Endothelial cell of umbilical vein (primary cell): ENCODE measurements around the gene ACO2. TPM values are rescaled to one million over a fixed set of nuclear protein-coding genes. Genes with fewer than 3 reads are reported as not detected.

Experiments
- BruUV-seq: library from RNA; stranded (reverse); fragments of 400-500 nt; replicated peaks from 2 replicates; lab custom pipeline; 2021; lab: Mats Ljungman, UMichigan
- CTCF ChIA-PET: fragments of 300-600, 350-600 bp; sonication (Branson Sonifier 250); formaldehyde crosslinking; loops from one replicate; lab custom pipeline; 2021; ENCODE audit warnings: antibody characterized with exemption, inconsistent platforms; lab: Charles Lee
- POLR2A ChIA-PET: fragments of 300-600, 350-600 bp; sonication (Branson Sonifier 250); formaldehyde crosslinking; loops from one replicate; lab custom pipeline; 2021; ENCODE audit warnings: antibody characterized with exemption, inconsistent platforms; lab: Charles Lee
- DNase-seq: peaks from one replicate; pipeline ENCODE4 v3.0.0-alpha.2; 2011; ENCODE audit warnings: low read depth, low spot score
- FAIRE-seq: peaks from 2 replicates; lab custom pipeline; 2011; peaks lifted over from hg19 to GRCh38; lab: Jason Lieb, UNC
- H2AFZ ChIP-seq: 2 replicates; pipeline ENCODE4 v1.6.0; 2012; ENCODE audit warnings: low read depth, low read length, control low read depth, inconsistent platforms
- H3K27ac ChIP-seq: 2 replicates; pipeline ENCODE4 v1.5.1; 2011; ENCODE audit warnings: low read depth, mild to moderate bottlenecking, control low read depth, low read length, moderate library complexity; ENCODE audit not compliant: insufficient read depth
- H3K27me3 ChIP-seq, 2 experiments: 2 replicates each; pipeline versions ENCODE4 v1.6.0 to v1.6.1; 2011; ENCODE audit warnings: low read length in 2 of 2, mixed read lengths in 1 of 2; ENCODE audit not compliant: control insufficient read depth in 2 of 2, insufficient read depth in 2 of 2
- H3K36me3 ChIP-seq, 2 experiments: 2 replicates in 1 of 2; 3 replicates in 1 of 2; pipeline ENCODE4 v1.5.1; 2011; ENCODE audit warnings: low read length in 2 of 2, mild to moderate bottlenecking in 1 of 2, moderate library complexity in 1 of 2; ENCODE audit not compliant: control insufficient read depth in 2 of 2, insufficient read depth in 2 of 2; ENCODE audit errors: extremely low read depth in 1 of 2
- H3K4me1 ChIP-seq: 3 replicates; pipeline ENCODE4 v1.5.1; 2011; ENCODE audit warnings: mild to moderate bottlenecking, low read length; ENCODE audit not compliant: control insufficient read depth, insufficient read depth; ENCODE audit errors: extremely low read depth
- H3K4me2 ChIP-seq: 2 replicates; pipeline ENCODE4 v1.6.1; 2011; ENCODE audit warnings: low read length, control low read depth, mixed read lengths; ENCODE audit not compliant: insufficient read depth
- H3K4me3 ChIP-seq, 3 experiments: fragments of 200-600 bp in 1 of 3; sonication (generic), shearing (Covaris generic) in 1 of 3; replicated peaks in 1 of 3; 2 replicates each; pipeline ENCODE4 v1.5.1; 2011 to 2016; ENCODE audit warnings: control low read depth in 3 of 3, low read length in 3 of 3, mild to moderate bottlenecking in 2 of 3, inconsistent platforms in 1 of 3, low read depth in 1 of 3, moderate library complexity in 1 of 3; ENCODE audit not compliant: insufficient read depth in 1 of 3
- H3K79me2 ChIP-seq: 2 replicates; pipeline ENCODE4 v1.6.0; 2012; ENCODE audit warnings: low read length, inconsistent platforms; ENCODE audit not compliant: control insufficient read depth, insufficient read depth
- H3K9ac ChIP-seq: replicated peaks from 2 replicates; pipeline ENCODE3; 2011; ENCODE audit warnings: low read length, control low read depth; ENCODE audit not compliant: insufficient read depth; ENCODE audit errors: extremely low read depth
- H3K9me1 ChIP-seq: replicated peaks from 3 replicates; pipeline ENCODE4 v1.6.0; 2011; ENCODE audit warnings: mild to moderate bottlenecking, low read length; ENCODE audit not compliant: control insufficient read depth, insufficient read depth; ENCODE audit errors: extremely low read depth
- H3K9me3 ChIP-seq: replicated peaks from 2 replicates; pipeline ENCODE4 v1.5.1; 2012; ENCODE audit warnings: low read length, inconsistent platforms; ENCODE audit not compliant: control insufficient read depth, insufficient read depth
- H4K20me1 ChIP-seq: replicated peaks from 2 replicates; pipeline ENCODE3; 2011; ENCODE audit warnings: mild to moderate bottlenecking, low read length; ENCODE audit not compliant: control insufficient read depth, insufficient read depth; ENCODE audit errors: extremely low read depth
- EZH2 ChIP-seq: IDR thresholded peaks from 2 replicates; pipeline ENCODE4 v1.6.1; 2012; ENCODE audit warnings: borderline replicate concordance, low read depth, mild to moderate bottlenecking, moderate library complexity, low read length, inconsistent platforms; ENCODE audit not compliant: severe bottlenecking
- GATA2 ChIP-seq: IDR thresholded peaks from 2 replicates; pipeline ENCODE4 v1.7.0; 2011; ENCODE audit warnings: low read depth, mild to moderate bottlenecking, moderate library complexity, mixed read lengths, low read length; ENCODE audit not compliant: insufficient read length, insufficient read depth
- POLR2A ChIP-seq: IDR thresholded peaks from 2 replicates; pipeline ENCODE4 v1.6.1; 2012; ENCODE audit warnings: low read depth, mild to moderate bottlenecking, control low read depth, low read length
- dilution Hi-C: fragments of 300-500 bp; cut with MboI; formaldehyde crosslinking; loops from one replicate; pipeline ENCODE4 v1.15.0; 2019; ENCODE audit warnings: low sequenced_read_pairs; ENCODE audit not compliant: extremely low pct_ligation_motif_present
- intact Hi-C: fragments of 100-400 bp; cut with micrococcal nuclease; formaldehyde crosslinking; loops from one replicate; pipeline ENCODE4 v1.10.0; 2022
- polyA plus RNA-seq, 4 experiments: library from polyadenylated mRNA; depleted of rRNA in 3 of 4; stranded (reverse) in 3 of 4; unstranded in 1 of 4; fragments of >200 nt; gene quantifications; 2 replicates each; pipeline versions ENCODE4 v1.2.1 to v1.2.3, GENCODE V29; 2011 to 2012; ENCODE audit warnings: missing spikeins in 1 of 4
- total RNA-seq: library from RNA; stranded (reverse); gene quantifications from 2 replicates; pipeline ENCODE4 v1.2.3, GENCODE V29; 2021
- TF ChIP-seq, protein P1 (sequence below), 2 donors: IDR thresholded peaks; 1 replicate in 1 of 2; 2 replicates in 1 of 2; pipeline ENCODE4 v1.5.1; 2011; ENCODE audit warnings: low read length in 2 of 2, mild to moderate bottlenecking in 2 of 2, moderate library complexity in 2 of 2, control low read depth in 1 of 2, inconsistent platforms in 1 of 2, low read depth in 1 of 2; ENCODE audit not compliant: insufficient read depth in 1 of 2; ENCODE audit errors: extremely low read depth in 1 of 2
- TF ChIP-seq, protein P2 (sequence below): IDR thresholded peaks from 2 replicates; pipeline ENCODE4 v1.6.1; 2011; ENCODE audit not compliant: insufficient read depth, insufficient read length

The ACO2 gene
- total and polyA plus RNA-seq, 2 donors (not counting 3 experiments of a cell fraction or from before 2014, with no cell fraction given) = 63.8 to 79.7 TPM

DNA sequence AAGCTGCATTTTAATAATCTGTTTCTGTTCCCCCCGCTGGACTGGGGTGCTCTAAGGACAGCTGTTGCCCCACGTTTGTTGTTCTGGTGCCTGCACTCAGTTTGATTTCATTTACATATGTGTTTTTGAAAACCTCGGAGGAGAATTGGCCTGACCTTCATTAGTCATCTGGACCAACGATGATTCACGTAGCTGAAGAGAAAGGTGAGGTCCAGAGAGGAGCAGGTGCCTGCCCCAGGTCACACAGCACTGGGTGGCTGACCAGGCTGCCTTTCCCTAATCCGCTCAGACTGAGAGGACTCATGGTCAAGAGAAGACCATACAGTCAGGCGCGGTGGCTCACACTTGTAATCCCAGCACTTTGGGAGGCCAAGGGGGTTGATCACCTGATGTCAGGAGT is 95.6 kb downstream of the ACO2 start:
- Histone ChIP-seq H3K9me3 (no peaks in the 10 kb centered on the region), H4K20me1 (no peaks in the 10 kb centered on the region), H3K27ac (no peak overlapping the region), H3K27me3 (peaks cover 0 to 8% of the 10 kb centered on the region in 2 experiments), H3K9ac (no peak overlapping the region), H3K9me1 (no peaks in the 10 kb centered on the region), H3K4me1 (peaks cover 11% of the 10 kb centered on the region), H3K4me2 (no peak overlapping the region), H2AFZ (no peak overlapping the region), H3K4me3 (no peak overlapping the region), H3K36me3 (no peaks in the 10 kb centered on the region), H3K79me2 (no peaks in the 10 kb centered on the region)
- no peak for FAIRE-seq
- BruUV-seq = no TSS peak
- ChIA-PET POLR2A (no interaction called here), CTCF (interaction anchor here (1.2 to 1.4 kb wide), 3 partner anchors 9 to 161 kb away, joined by 3 read pairs; no protein-coding TSS in a partner anchor)
- intact Hi-C loops (no loop called here), dilution Hi-C loops (no loop called here)
- no peak for TF ChIP-seq EZH2
- TF ChIP-seq, protein P1, sequence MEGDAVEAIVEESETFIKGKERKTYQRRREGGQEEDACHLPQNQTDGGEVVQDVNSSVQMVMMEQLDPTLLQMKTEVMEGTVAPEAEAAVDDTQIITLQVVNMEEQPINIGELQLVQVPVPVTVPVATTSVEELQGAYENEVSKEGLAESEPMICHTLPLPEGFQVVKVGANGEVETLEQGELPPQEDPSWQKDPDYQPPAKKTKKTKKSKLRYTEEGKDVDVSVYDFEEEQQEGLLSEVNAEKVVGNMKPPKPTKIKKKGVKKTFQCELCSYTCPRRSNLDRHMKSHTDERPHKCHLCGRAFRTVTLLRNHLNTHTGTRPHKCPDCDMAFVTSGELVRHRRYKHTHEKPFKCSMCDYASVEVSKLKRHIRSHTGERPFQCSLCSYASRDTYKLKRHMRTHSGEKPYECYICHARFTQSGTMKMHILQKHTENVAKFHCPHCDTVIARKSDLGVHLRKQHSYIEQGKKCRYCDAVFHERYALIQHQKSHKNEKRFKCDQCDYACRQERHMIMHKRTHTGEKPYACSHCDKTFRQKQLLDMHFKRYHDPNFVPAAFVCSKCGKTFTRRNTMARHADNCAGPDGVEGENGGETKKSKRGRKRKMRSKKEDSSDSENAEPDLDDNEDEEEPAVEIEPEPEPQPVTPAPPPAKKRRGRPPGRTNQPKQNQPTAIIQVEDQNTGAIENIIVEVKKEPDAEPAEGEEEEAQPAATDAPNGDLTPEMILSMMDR (IDR thresholded peaks at IDR 0.05; ENCODE audit: extremely low read depth in 1 of 2, insufficient read depth in 1 of 2, low read depth in 1 of 2, low read length in 2 of 2) = no peak
- TF ChIP-seq, protein P2, sequence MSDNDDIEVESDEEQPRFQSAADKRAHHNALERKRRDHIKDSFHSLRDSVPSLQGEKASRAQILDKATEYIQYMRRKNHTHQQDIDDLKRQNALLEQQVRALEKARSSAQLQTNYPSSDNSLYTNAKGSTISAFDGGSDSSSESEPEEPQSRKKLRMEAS = no peak
- TF ChIP-seq GATA2 = no peak
- no peak for TF ChIP-seq POLR2A
- no peak for DNase-seq
